ENCODE data around the gene EMX1. TPM values are rescaled to one million over a fixed set of nuclear protein-coding genes. Genes with fewer than 3 reads are reported as not detected.

Gene EMX1
- total RNA-seq, 1 experiment from 2014 or later = not detected

DNA sequence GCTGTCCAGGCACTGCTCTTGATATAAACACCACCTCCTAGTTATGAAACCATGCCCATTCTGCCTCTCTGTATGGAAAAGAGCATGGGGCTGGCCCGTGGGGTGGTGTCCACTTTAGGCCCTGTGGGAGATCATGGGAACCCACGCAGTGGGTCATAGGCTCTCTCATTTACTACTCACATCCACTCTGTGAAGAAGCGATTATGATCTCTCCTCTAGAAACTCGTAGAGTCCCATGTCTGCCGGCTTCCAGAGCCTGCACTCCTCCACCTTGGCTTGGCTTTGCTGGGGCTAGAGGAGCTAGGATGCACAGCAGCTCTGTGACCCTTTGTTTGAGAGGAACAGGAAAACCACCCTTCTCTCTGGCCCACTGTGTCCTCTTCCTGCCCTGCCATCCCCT, 15.9 kb downstream of the EMX1 start:
- no peak overlapping the region for H3K4me2 ChIP-seq
- H3K27ac ChIP-seq = no peak overlapping the region
- no peaks in the 10 kb centered on the region for H3K36me3 ChIP-seq (ENCODE audit: low read depth)
- no peak overlapping the region for H2AFZ ChIP-seq
- no peaks in the 10 kb centered on the region for H3K9me2 ChIP-seq (ENCODE audit: insufficient read depth)
- H3K79me2 ChIP-seq (ENCODE audit: low read depth) = no peaks in the 10 kb centered on the region
- TF ChIP-seq, protein P1, sequence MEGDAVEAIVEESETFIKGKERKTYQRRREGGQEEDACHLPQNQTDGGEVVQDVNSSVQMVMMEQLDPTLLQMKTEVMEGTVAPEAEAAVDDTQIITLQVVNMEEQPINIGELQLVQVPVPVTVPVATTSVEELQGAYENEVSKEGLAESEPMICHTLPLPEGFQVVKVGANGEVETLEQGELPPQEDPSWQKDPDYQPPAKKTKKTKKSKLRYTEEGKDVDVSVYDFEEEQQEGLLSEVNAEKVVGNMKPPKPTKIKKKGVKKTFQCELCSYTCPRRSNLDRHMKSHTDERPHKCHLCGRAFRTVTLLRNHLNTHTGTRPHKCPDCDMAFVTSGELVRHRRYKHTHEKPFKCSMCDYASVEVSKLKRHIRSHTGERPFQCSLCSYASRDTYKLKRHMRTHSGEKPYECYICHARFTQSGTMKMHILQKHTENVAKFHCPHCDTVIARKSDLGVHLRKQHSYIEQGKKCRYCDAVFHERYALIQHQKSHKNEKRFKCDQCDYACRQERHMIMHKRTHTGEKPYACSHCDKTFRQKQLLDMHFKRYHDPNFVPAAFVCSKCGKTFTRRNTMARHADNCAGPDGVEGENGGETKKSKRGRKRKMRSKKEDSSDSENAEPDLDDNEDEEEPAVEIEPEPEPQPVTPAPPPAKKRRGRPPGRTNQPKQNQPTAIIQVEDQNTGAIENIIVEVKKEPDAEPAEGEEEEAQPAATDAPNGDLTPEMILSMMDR (conservative IDR thresholded peaks at IDR 0.05) = no peak
- TF ChIP-seq EZH2 (IDR thresholded peaks at IDR 0.05; ENCODE audit: low read depth) = no peak
- peaks cover 42% of the 10 kb centered on the region for H3K27me3 ChIP-seq (ENCODE audit: insufficient read depth, low read depth)
- no peaks in the 10 kb centered on the region for H4K20me1 ChIP-seq (ENCODE audit: insufficient read depth)
- POLR2A ChIA-PET (ENCODE audit: unreplicated experiment) = no interaction called here
- no peak for DNase-seq
- no peak overlapping the region for H3K4me3 ChIP-seq
- intact Hi-C loops (cut with micrococcal nuclease; ENCODE audit: unreplicated experiment) = no loop called here
- no peaks in the 10 kb centered on the region for H3K9me3 ChIP-seq (ENCODE audit: insufficient read depth, low read depth)
- H3F3A ChIP-seq (ENCODE audit: insufficient read depth, low read depth) = no peaks in the 10 kb centered on the region
- BruUV-seq (replicated peaks) = no TSS peak
- CTCF ChIA-PET = interaction anchor here (0.6 kb wide), 1 partner anchor 223 kb away, joined by 11 read pairs; no protein-coding TSS in a partner anchor
- H3K4me1 ChIP-seq (replicated peaks; ENCODE audit: insufficient read depth) = no peaks in the 10 kb centered on the region

DNA sequence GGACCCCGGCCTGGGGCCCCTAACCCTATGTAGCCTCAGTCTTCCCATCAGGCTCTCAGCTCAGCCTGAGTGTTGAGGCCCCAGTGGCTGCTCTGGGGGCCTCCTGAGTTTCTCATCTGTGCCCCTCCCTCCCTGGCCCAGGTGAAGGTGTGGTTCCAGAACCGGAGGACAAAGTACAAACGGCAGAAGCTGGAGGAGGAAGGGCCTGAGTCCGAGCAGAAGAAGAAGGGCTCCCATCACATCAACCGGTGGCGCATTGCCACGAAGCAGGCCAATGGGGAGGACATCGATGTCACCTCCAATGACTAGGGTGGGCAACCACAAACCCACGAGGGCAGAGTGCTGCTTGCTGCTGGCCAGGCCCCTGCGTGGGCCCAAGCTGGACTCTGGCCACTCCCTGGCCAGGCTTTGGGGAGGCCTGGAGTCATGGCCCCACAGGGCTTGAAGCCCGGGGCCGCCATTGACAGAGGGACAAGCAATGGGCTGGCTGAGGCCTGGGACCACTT, 16.4 kb downstream of the EMX1 start:
- Histone ChIP-seq H3K9me3 (ENCODE audit: insufficient read depth, low read depth) (no peaks in the 10 kb centered on the region), H3K36me3 (ENCODE audit: low read depth) (no peaks in the 10 kb centered on the region), H4K20me1 (ENCODE audit: insufficient read depth) (no peaks in the 10 kb centered on the region), H3K4me2 (no peak overlapping the region), H2AFZ (no peak overlapping the region), H3K9me2 (ENCODE audit: insufficient read depth) (no peaks in the 10 kb centered on the region), H3K79me2 (ENCODE audit: low read depth) (no peaks in the 10 kb centered on the region), H3F3A (ENCODE audit: insufficient read depth, low read depth) (no peaks in the 10 kb centered on the region), H3K4me1 (replicated peaks; ENCODE audit: insufficient read depth) (no peaks in the 10 kb centered on the region), H3K4me3 (no peak overlapping the region), H3K27me3 (ENCODE audit: insufficient read depth, low read depth) (peaks cover 37% of the 10 kb centered on the region), H3K27ac (no peak overlapping the region)
- intact Hi-C loops (cut with micrococcal nuclease; ENCODE audit: unreplicated experiment) = no loop called here
- no TSS peak for BruUV-seq (replicated peaks)
- CTCF ChIA-PET = no interaction called here
- no peak for DNase-seq
- TF ChIP-seq, protein P1 (conservative IDR thresholded peaks at IDR 0.05) = no peak
- TF ChIP-seq EZH2 (IDR thresholded peaks at IDR 0.05; ENCODE audit: low read depth) = no peak
- POLR2A ChIA-PET (ENCODE audit: unreplicated experiment) = no interaction called here

DNA sequence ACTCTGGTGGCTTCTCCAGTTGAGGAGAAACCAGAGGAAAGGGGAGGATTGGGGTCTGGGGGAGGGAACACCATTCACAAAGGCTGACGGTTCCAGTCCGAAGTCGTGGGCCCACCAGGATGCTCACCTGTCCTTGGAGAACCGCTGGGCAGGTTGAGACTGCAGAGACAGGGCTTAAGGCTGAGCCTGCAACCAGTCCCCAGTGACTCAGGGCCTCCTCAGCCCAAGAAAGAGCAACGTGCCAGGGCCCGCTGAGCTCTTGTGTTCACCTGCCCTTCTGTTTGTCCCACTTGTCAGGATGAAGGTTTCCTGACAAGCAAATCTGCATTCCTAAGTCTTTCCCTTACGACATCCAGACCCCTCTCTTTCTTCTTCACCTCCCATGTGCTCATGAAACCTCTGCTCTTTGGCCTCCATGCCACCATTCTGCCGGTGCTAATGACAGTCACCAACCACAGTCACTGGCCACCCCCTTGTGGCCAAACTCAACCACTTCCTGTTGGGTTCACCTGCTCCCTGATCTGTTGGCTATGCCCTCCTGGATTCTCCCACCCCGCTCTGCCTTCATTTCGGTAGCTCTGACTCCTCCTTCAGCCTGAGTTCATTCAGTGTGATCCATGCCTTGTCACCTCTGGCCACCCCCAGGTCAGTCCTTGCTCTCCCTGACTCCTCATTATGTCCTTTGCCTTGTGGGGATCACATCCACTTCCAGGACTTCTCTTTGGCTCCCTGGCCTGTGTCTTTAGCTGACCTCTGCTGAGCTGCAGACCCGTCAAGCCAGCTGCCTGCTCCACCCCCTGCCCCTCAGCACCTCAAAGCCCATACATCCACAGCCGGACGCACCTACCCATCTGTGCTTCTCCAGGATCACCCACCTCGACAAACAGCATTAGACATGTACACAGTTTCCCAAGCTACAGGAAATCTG, 17.6 kb downstream of the EMX1 start:
- TF ChIP-seq, protein P1 (conservative IDR thresholded peaks at IDR 0.05) = peak; percentile 73
- TF ChIP-seq EZH2 (IDR thresholded peaks at IDR 0.05; ENCODE audit: low read depth) = no peak
- Histone ChIP-seq H3K9me2 (ENCODE audit: insufficient read depth) (no peaks in the 10 kb centered on the region), H2AFZ (no peak overlapping the region), H3K4me3 (no peak overlapping the region), H3K9me3 (ENCODE audit: insufficient read depth, low read depth) (no peaks in the 10 kb centered on the region), H3K36me3 (ENCODE audit: low read depth) (no peaks in the 10 kb centered on the region), H4K20me1 (ENCODE audit: insufficient read depth) (no peaks in the 10 kb centered on the region), H3K27ac (no peak overlapping the region), H3F3A (ENCODE audit: insufficient read depth, low read depth) (no peaks in the 10 kb centered on the region), H3K4me2 (no peak overlapping the region), H3K27me3 (ENCODE audit: insufficient read depth, low read depth) (peaks cover 24% of the 10 kb centered on the region; the same call in 1 of the 2 replicates), H3K79me2 (ENCODE audit: low read depth) (no peaks in the 10 kb centered on the region), H3K4me1 (replicated peaks; ENCODE audit: insufficient read depth) (no peaks in the 10 kb centered on the region)
- ChIA-PET POLR2A (ENCODE audit: unreplicated experiment) (no interaction called here), CTCF (interaction anchor here (0.6 to 0.7 kb wide), 2 partner anchors 71 to 242 kb away, joined by 3 read pairs; no protein-coding TSS in a partner anchor)
- no TSS peak for BruUV-seq (replicated peaks)
- intact Hi-C loops (cut with micrococcal nuclease; ENCODE audit: unreplicated experiment) = loop anchor here (1.0 kb wide), 1 partner anchor 42 kb away; no protein-coding TSS in a partner anchor
- peak in 1 of 2 experiments; percentile 30 for DNase-seq
